Neural crest cell (in vitro differentiated cells): ENCODE data around the gene NAV2. TPM values are rescaled to one million over a fixed set of nuclear protein-coding genes. Genes with fewer than 3 reads are reported as not detected.

Source experiments
- DNase-seq: peaks from one replicate; pipeline ENCODE4 v3.0.0; 2021; ENCODE audit warnings: low read depth, mixed read lengths, low spot score
- H3K27ac Mint-ChIP-seq: one replicate; pipeline ENCODE4 v1.8.0; 2021; ENCODE audit warnings: mild to moderate bottlenecking, mixed read lengths; ENCODE audit not compliant: unreplicated experiment
- H3K27me3 Mint-ChIP-seq: 2 replicates; pipeline ENCODE4 v1.8.0; 2021; ENCODE audit warnings: low read depth, mild to moderate bottlenecking, mixed read lengths
- H3K36me3 Mint-ChIP-seq: 2 replicates; pipeline ENCODE4 v1.8.0; 2021; ENCODE audit warnings: low read depth, mild to moderate bottlenecking, mixed read lengths
- H3K4me1 Mint-ChIP-seq: 2 replicates; pipeline ENCODE4 v1.8.0; 2021; ENCODE audit warnings: mixed read lengths
- H3K4me3 Mint-ChIP-seq: one replicate; pipeline ENCODE4 v1.8.0; 2021; ENCODE audit warnings: mild to moderate bottlenecking, mixed read lengths
- H3K9me3 Mint-ChIP-seq: 2 replicates; pipeline ENCODE4 v1.8.0; 2021; ENCODE audit warnings: mixed read lengths
- CTCF ChIP-seq: fragments of 200-600 bp; sonication (generic); conservative IDR thresholded peaks from 2 replicates; pipeline ENCODE4 v1.5.0; 2021; ENCODE audit warnings: antibody characterized with exemption, mild to moderate bottlenecking
- total RNA-seq: library from RNA; stranded (reverse); gene quantifications from 2 replicates; pipeline ENCODE4 v1.2.1, GENCODE V29; 2021

Gene NAV2
- total RNA-seq, 1 donor from 2014 or later: 14.1 TPM

GRCh38 chr11:20011307-20011951, 298.8 kb downstream of the NAV2 start:
- no peak for TF ChIP-seq CTCF
- no peaks in the 10 kb centered on the region for H3K36me3 Mint-ChIP-seq
- H3K4me1 Mint-ChIP-seq: no peaks in the 10 kb centered on the region
- no peaks in the 10 kb centered on the region for H3K27me3 Mint-ChIP-seq
- H3K4me3 Mint-ChIP-seq: no peak overlapping the region
- H3K9me3 Mint-ChIP-seq: no peaks in the 10 kb centered on the region
- no peak overlapping the region for H3K27ac Mint-ChIP-seq
- no peak for DNase-seq

GRCh38 chr11:20013346-20014066, 300.9 kb downstream of the NAV2 start:
- Mint-ChIP-seq H3K4me3 (no peak overlapping the region), H3K27ac (no peak overlapping the region), H3K4me1 (peaks cover 8% of the 10 kb centered on the region)

GRCh38 chr11:20014067-20014402, 301.4 kb downstream of the NAV2 start:
- H3K4me1 Mint-ChIP-seq: peaks cover 8% of the 10 kb centered on the region
- DNase-seq: no peak
- H3K27me3 Mint-ChIP-seq: no peaks in the 10 kb centered on the region
- no peaks in the 10 kb centered on the region for H3K9me3 Mint-ChIP-seq
- H3K27ac Mint-ChIP-seq: no peak overlapping the region
- no peaks in the 10 kb centered on the region for H3K36me3 Mint-ChIP-seq
- no peak for TF ChIP-seq CTCF
- no peak overlapping the region for H3K4me3 Mint-ChIP-seq

More at GRCh38 chr11:20013346-20014066, 300.9 kb downstream of the NAV2 start:
- no peaks in the 10 kb centered on the region for H3K9me3 Mint-ChIP-seq
- no peaks in the 10 kb centered on the region for H3K36me3 Mint-ChIP-seq
- DNase-seq: no peak
- TF ChIP-seq CTCF: no peak
- no peaks in the 10 kb centered on the region for H3K27me3 Mint-ChIP-seq

- Mint-ChIP-seq H3K4me3 (no peak overlapping the region), H3K4me1 (peaks cover 8% of the 10 kb centered on the region), H3K36me3 (no peaks in the 10 kb centered on the region), H3K27ac (no peak overlapping the region), H3K9me3 (no peaks in the 10 kb centered on the region), H3K27me3 (no peaks in the 10 kb centered on the region)
- DNase-seq: no peak
- TF ChIP-seq CTCF: no peak
Observed at GRCh38 chr11:20015101-20015500, 302.5 kb downstream of the NAV2 start.

GRCh38 chr11:20015529-20016427, 303.1 kb downstream of the NAV2 start:
- no peak overlapping the region for H3K4me3 Mint-ChIP-seq
- peaks cover 8% of the 10 kb centered on the region for H3K4me1 Mint-ChIP-seq
- H3K27me3 Mint-ChIP-seq: no peaks in the 10 kb centered on the region
- no peak for TF ChIP-seq CTCF
- no peak for DNase-seq
- no peaks in the 10 kb centered on the region for H3K9me3 Mint-ChIP-seq
- H3K36me3 Mint-ChIP-seq: no peaks in the 10 kb centered on the region
- no peak overlapping the region for H3K27ac Mint-ChIP-seq
